GM21423 (cell line): ENCODE results near the gene HINT1.
A peak's percentile ranks its signal among the peaks of the same experiment; 100 is the strongest.
"Not testable (repeated sequence)": the region's sequence is repeated elsewhere in the genome, so short reads cannot be mapped to it uniquely, and the experiment has no call there.

Experiments
- ATAC-seq: cut with Tn5 transposase; IDR thresholded peaks from one replicate; pipeline ENCODE4 v1.9.1; 2021; ENCODE audit warnings: mild to moderate bottlenecking, moderate library complexity; ENCODE audit not compliant: unreplicated experiment

Gene HINT1

DNA sequence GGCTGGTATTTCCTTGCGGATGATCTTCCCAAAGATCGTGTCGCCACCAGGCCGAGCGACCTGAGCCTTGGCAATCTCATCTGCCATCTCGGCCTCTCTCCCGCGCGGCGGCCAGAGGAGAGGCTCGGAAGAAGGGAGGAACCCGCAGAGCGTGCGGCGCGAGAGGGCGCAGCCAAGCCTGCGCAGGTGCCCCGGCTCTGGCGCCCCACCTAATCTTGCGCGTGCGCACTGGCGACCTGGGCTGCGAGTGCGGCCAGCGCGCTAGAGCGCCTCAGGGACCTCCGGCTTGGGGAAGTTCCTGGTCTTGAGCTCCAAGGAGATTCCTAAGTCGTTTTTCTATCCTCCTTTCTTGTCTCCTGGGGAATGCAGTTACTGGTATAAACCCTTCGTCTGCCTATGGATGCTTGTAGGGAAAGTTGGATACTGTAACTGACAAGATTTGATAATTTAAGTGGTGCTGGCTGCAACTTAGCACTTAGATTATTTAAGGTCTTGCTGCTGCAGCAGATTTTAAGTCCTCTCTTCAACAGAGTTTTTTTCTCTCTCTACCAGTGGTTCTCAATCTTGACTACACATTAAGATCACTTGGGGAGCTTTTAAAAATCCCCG, at the start of gene HINT1:
Gene HINT1 (minus strand): TSS at position 138 of the 609 bp plus-strand sequence. CDS start 51 bp downstream, at position 87.
- ATAC-seq: peak; percentile 83

DNA sequence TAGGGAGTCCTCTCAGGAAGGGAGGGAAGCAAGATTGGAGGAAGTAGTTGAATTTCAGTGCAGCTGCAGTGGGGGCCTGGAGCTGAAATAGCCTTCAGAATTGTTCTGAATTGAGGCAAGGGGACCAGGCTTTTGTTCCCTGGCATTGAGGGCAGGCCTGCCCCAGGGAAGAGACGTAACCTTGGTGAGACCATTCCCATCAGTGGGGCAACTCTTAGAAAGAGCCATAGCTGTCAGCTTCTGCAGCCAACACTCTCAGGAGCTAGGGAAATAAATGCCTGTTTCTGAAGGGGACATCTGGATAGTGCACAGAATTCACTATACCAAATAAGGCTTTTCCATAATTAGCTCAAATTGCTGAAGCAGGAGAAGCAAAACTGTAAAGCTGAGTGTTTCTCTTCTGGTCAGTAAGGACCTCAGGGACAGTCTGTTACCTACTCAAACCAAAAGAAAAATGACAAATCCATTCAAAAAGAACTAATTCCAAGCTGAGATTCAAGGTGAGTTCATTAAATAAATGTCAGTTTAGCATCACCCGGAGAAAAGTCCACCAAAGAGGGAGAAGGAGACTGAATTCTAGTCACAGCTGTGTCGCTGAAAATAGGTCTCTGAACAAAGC, 49.7 kb upstream of the HINT1 start:
- ATAC-seq: no peak

DNA sequence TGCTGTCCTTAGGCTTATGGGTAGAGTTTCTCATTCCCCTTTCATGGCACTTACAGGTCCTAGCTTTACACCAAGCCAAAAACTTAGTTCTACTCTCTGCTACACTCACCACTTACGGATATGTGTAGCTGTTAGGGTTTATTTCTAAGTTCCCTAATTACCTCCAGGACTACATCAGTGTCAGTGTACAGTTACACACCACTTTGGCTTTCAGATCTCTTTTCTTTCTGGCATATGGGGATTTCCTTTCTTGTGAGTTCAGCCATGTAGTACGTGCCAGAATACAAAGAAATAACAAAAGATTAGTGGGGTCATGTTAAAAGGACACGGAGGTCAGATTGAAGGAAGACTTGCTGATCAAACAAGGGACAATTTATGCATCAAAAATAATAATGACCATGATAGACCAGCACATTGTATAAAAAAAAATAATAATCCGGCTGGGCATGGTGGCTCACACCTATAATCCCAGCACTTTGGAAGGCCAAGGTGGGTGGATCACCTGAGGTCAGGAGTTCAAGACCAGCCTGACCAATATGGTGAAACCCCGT, 47.5 kb upstream of the HINT1 start:
- peak; percentile 37 for ATAC-seq

GRCh38 chr5:131211669-131212068, 46.6 kb upstream of the HINT1 start:
- ATAC-seq: no peak

DNA sequence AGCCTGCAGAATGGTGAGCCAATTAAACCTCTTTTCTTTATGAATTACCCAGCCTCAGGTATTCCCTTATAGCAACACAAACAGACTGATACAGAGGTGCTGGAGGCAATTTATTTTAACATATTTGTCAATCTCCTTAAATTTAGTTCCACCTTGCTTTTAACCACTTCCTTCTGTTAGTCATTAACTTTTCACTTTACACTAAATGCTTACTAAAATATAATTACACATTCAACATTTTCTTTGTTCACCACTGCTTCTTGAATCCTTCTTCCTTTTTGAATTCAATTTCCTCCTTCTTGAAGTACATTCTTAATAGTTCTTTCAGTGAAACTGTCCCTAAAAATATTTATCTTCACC, 45.1 kb upstream of the HINT1 start:
- ATAC-seq: peak; percentile 4

GRCh38 chr5:131209506-131210150, 44.6 kb upstream of the HINT1 start:
- peak; percentile 84 for ATAC-seq

GRCh38 chr5:131209175-131209505, 44.1 kb upstream of the HINT1 start:
- no peak for ATAC-seq

- ATAC-seq: no peak
These were observed 41.7 kb upstream of the HINT1 start for GRCh38 chr5:131206772-131207171.

GRCh38 chr5:131206061-131206460, 41.0 kb upstream of the HINT1 start:
- no peak for ATAC-seq

DNA sequence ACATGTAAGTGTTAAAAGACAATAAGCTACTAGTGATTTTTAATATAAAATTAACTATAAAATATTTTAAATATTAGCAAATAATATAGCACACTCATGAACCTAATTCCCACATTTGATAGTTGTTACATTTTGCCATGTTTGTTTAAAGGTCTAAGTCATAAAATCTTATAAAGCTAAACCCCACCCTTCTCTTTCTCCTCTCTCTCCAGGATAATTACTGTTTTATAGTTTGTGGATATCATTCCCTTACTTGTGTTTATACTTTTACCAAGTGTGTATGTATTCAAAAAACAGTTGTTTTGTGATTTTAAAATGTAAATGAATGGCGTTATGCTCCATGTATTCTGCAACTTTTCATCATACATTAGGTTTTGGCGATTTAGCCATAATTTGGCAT, 39.9 kb upstream of the HINT1 start:
- ATAC-seq: no peak

- no peak for ATAC-seq
These were observed 35.5 kb upstream of the HINT1 start for GRCh38 chr5:131200560-131200959.

- no peak for ATAC-seq
These were observed 33.6 kb upstream of the HINT1 start for GRCh38 chr5:131198625-131199024.

- no peak for ATAC-seq
These were observed 31.3 kb upstream of the HINT1 start for GRCh38 chr5:131196331-131196730.

- ATAC-seq: no peak
These were observed 30.6 kb upstream of the HINT1 start for GRCh38 chr5:131195696-131196095.

DNA sequence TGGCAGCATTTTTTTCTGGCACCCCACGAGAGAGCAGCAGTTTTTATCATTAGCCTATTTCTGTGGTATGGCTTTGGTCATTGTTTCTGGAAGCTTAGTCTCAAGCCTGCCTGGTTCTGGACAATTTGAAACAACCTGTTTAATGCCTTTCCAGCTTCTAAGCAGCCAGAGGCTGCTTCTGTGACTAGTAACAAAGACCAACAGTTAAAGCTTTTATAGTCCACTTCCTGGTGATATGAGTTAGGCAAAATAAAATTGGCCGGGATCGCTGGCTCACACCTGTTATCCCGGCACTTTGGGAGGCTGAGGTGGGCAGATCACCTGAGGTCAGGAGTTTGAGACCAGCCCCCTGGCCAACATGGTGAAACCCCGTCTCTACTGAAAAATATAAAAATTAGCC, 29.7 kb upstream of the HINT1 start:
- no peak for ATAC-seq

DNA sequence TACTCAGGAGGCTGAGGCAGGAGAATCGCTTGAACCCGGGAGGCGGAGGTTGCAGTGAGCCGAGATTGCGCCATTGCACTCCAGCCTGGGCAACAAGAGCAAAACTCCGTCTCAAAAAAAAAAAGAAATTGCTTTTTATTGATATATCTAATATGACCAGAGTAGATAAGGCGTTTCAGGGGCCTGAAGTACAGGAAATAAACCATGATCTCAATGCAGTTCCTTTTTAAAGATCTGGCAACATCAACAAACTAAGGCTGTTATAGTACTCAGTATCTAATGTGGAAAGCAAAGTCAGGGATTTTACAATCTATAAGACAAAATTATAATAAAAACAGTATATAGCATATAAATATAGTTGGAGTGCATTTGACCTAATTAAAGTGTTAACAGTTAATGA, 28.8 kb upstream of the HINT1 start:
- not testable (repeated sequence) for ATAC-seq

DNA sequence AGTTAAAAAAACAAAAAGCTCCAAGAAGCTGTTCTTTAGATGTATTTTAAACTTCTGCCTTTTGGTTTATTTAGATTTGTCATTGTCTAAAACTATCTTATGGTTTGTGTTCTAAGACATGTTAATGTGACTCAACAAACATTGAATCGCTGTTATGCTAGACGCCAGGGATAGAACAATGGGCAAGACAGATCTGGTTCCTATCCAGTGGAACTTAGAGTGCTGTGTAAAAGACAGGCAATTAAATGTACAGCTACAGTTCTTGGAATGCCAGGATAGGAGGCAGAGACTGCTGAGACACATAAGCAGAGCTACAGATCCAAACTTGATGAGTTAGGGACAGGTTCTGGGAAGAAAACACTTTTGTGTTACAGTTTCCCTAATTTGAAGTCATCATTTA, 28.1 kb upstream of the HINT1 start:
- no peak for ATAC-seq

- ATAC-seq: no peak
These were observed 21.7 kb upstream of the HINT1 start for GRCh38 chr5:131186561-131187256.

- ATAC-seq: no peak
These were observed 20.6 kb upstream of the HINT1 start for GRCh38 chr5:131185523-131186104.

- no peak for ATAC-seq
These were observed 17.8 kb upstream of the HINT1 start for GRCh38 chr5:131182839-131183238.

GRCh38 chr5:131180407-131180806, 15.4 kb upstream of the HINT1 start:
- no peak for ATAC-seq
